ENCODE measurements around the gene DNAH9.

Gene DNAH9

GRCh38 chr17:11598274-11599221 lies at the start of gene DNAH9:
Gene DNAH9 (plus strand): TSS chr17:11598470. CDS start chr17:11598499, 29 bp downstream.
- no peaks in the 10 kb centered on the region for H3K36me3 Mint-ChIP-seq (ENCODE audit: low read depth)
- peaks cover 20% of the 10 kb centered on the region for H3K27me3 Mint-ChIP-seq
- H3K4me3 Mint-ChIP-seq = no peak within 1 kb of the TSS
- no peaks in the 10 kb centered on the region for H3K4me1 Mint-ChIP-seq (ENCODE audit: low read depth)
- H3K27ac Mint-ChIP-seq = no peak within 1 kb of the TSS
- H3K9me3 Mint-ChIP-seq = peaks cover 20% of the 10 kb centered on the region

GRCh38 chr17:11550431-11550830 lies 47.8 kb upstream of the DNAH9 start:
- H3K4me3 Mint-ChIP-seq = no peak overlapping the region
- no peaks in the 10 kb centered on the region for H3K27me3 Mint-ChIP-seq
- peaks cover 5% of the 10 kb centered on the region for H3K9me3 Mint-ChIP-seq
- no peaks in the 10 kb centered on the region for H3K4me1 Mint-ChIP-seq (ENCODE audit: low read depth)
- H3K36me3 Mint-ChIP-seq (ENCODE audit: low read depth) = no peaks in the 10 kb centered on the region
- no peak overlapping the region for H3K27ac Mint-ChIP-seq

- Mint-ChIP-seq H3K27ac (no peak overlapping the region), H3K4me1 (ENCODE audit: low read depth) (no peaks in the 10 kb centered on the region), H3K4me3 (no peak overlapping the region), H3K27me3 (no peaks in the 10 kb centered on the region), H3K36me3 (ENCODE audit: low read depth) (no peaks in the 10 kb centered on the region), H3K9me3 (peaks cover 5% of the 10 kb centered on the region)
Observed at GRCh38 chr17:11551442-11551841, 46.8 kb upstream of the DNAH9 start.

GRCh38 chr17:11553135-11553534 lies 45.1 kb upstream of the DNAH9 start:
- Mint-ChIP-seq H3K4me1 (ENCODE audit: low read depth) (no peaks in the 10 kb centered on the region), H3K27me3 (no peaks in the 10 kb centered on the region), H3K27ac (no peak overlapping the region)

GRCh38 chr17:11554042-11554441 lies 44.2 kb upstream of the DNAH9 start:
- Mint-ChIP-seq H3K36me3 (ENCODE audit: low read depth) (no peaks in the 10 kb centered on the region), H3K4me1 (ENCODE audit: low read depth) (no peaks in the 10 kb centered on the region), H3K9me3 (peaks cover 5% of the 10 kb centered on the region), H3K27ac (no peak overlapping the region), H3K27me3 (no peaks in the 10 kb centered on the region), H3K4me3 (no peak overlapping the region)

More at GRCh38 chr17:11553135-11553534, 45.1 kb upstream of the DNAH9 start:
- H3K9me3 Mint-ChIP-seq = peaks cover 5% of the 10 kb centered on the region
- H3K36me3 Mint-ChIP-seq (ENCODE audit: low read depth) = no peaks in the 10 kb centered on the region
- no peak overlapping the region for H3K4me3 Mint-ChIP-seq

- Mint-ChIP-seq H3K9me3 (peaks cover 5% of the 10 kb centered on the region), H3K4me3 (no peak overlapping the region), H3K36me3 (ENCODE audit: low read depth) (no peaks in the 10 kb centered on the region)
Observed at GRCh38 chr17:11554542-11554941, 43.7 kb upstream of the DNAH9 start.

GRCh38 chr17:11555530-11555929 lies 42.7 kb upstream of the DNAH9 start:
- Mint-ChIP-seq H3K4me3 (no peak overlapping the region), H3K36me3 (ENCODE audit: low read depth) (no peaks in the 10 kb centered on the region), H3K27ac (no peak overlapping the region), H3K4me1 (ENCODE audit: low read depth) (no peaks in the 10 kb centered on the region), H3K27me3 (no peaks in the 10 kb centered on the region), H3K9me3 (peaks cover 5% of the 10 kb centered on the region)

More at GRCh38 chr17:11554542-11554941, 43.7 kb upstream of the DNAH9 start:
- Mint-ChIP-seq H3K4me1 (ENCODE audit: low read depth) (no peaks in the 10 kb centered on the region), H3K27ac (no peak overlapping the region), H3K27me3 (no peaks in the 10 kb centered on the region)

- Mint-ChIP-seq H3K27me3 (no peaks in the 10 kb centered on the region), H3K4me3 (no peak overlapping the region), H3K4me1 (ENCODE audit: low read depth) (no peaks in the 10 kb centered on the region), H3K27ac (no peak overlapping the region), H3K36me3 (ENCODE audit: low read depth) (no peaks in the 10 kb centered on the region), H3K9me3 (peaks cover 5% of the 10 kb centered on the region)
Observed at GRCh38 chr17:11557727-11558452, 40.4 kb upstream of the DNAH9 start.

GRCh38 chr17:11558681-11559234 lies 39.5 kb upstream of the DNAH9 start:
- Mint-ChIP-seq H3K27me3 (no peaks in the 10 kb centered on the region), H3K27ac (no peak overlapping the region), H3K9me3 (peaks cover 5% of the 10 kb centered on the region), H3K4me3 (no peak overlapping the region), H3K4me1 (ENCODE audit: low read depth) (no peaks in the 10 kb centered on the region), H3K36me3 (ENCODE audit: low read depth) (no peaks in the 10 kb centered on the region)

- Mint-ChIP-seq H3K4me1 (ENCODE audit: low read depth) (no peaks in the 10 kb centered on the region), H3K27ac (no peak overlapping the region), H3K36me3 (ENCODE audit: low read depth) (no peaks in the 10 kb centered on the region), H3K9me3 (peaks cover 4% of the 10 kb centered on the region), H3K27me3 (no peaks in the 10 kb centered on the region), H3K4me3 (no peak overlapping the region)
Observed at GRCh38 chr17:11559601-11560000, 38.7 kb upstream of the DNAH9 start.

GRCh38 chr17:11561281-11561680 lies 37.0 kb upstream of the DNAH9 start:
- Mint-ChIP-seq H3K9me3 (peaks cover 2% of the 10 kb centered on the region), H3K27ac (no peak overlapping the region), H3K36me3 (ENCODE audit: low read depth) (no peaks in the 10 kb centered on the region), H3K4me3 (no peak overlapping the region), H3K27me3 (no peaks in the 10 kb centered on the region), H3K4me1 (ENCODE audit: low read depth) (no peaks in the 10 kb centered on the region)

GRCh38 chr17:11561702-11562101 lies 36.6 kb upstream of the DNAH9 start:
- Mint-ChIP-seq H3K4me3 (no peak overlapping the region), H3K9me3 (peaks cover 4% of the 10 kb centered on the region), H3K27me3 (no peaks in the 10 kb centered on the region), H3K4me1 (ENCODE audit: low read depth) (no peaks in the 10 kb centered on the region), H3K27ac (no peak overlapping the region), H3K36me3 (ENCODE audit: low read depth) (no peaks in the 10 kb centered on the region)

- peaks cover 12% of the 10 kb centered on the region for H3K9me3 Mint-ChIP-seq
- no peak overlapping the region for H3K27ac Mint-ChIP-seq
- no peak overlapping the region for H3K4me3 Mint-ChIP-seq
- H3K36me3 Mint-ChIP-seq (ENCODE audit: low read depth) = no peaks in the 10 kb centered on the region
- H3K27me3 Mint-ChIP-seq = no peaks in the 10 kb centered on the region
- H3K4me1 Mint-ChIP-seq (ENCODE audit: low read depth) = no peaks in the 10 kb centered on the region
Observed at GRCh38 chr17:11564589-11565380, 33.5 kb upstream of the DNAH9 start.

- H3K27ac Mint-ChIP-seq = no peak overlapping the region
Observed at GRCh38 chr17:11565591-11565990, 32.7 kb upstream of the DNAH9 start.

More at GRCh38 chr17:11565591-11565990, 32.7 kb upstream of the DNAH9 start:
- H3K4me3 Mint-ChIP-seq = no peak overlapping the region
- H3K4me1 Mint-ChIP-seq (ENCODE audit: low read depth) = no peaks in the 10 kb centered on the region
- H3K36me3 Mint-ChIP-seq (ENCODE audit: low read depth) = no peaks in the 10 kb centered on the region
- peaks cover 12% of the 10 kb centered on the region for H3K9me3 Mint-ChIP-seq
- no peaks in the 10 kb centered on the region for H3K27me3 Mint-ChIP-seq

All from stimulated activated naive CD8-positive, alpha-beta T cell treated with anti-CD3 and anti-CD28 coated beads, Interleukin-15, Interleukin-2, amounts not matched to agents 100 ng/mL and 50 ng/mL, for 24 hours (primary cell).